ENCODE results near the gene ABCG1. TPM values are rescaled to one million over a fixed set of nuclear protein-coding genes. Genes with fewer than 3 reads are reported as not detected.

ABCG1 gene
- total and polyA plus RNA-seq, 4 donors: 11.5 to 65.0 (median 35.0) TPM

DNA sequence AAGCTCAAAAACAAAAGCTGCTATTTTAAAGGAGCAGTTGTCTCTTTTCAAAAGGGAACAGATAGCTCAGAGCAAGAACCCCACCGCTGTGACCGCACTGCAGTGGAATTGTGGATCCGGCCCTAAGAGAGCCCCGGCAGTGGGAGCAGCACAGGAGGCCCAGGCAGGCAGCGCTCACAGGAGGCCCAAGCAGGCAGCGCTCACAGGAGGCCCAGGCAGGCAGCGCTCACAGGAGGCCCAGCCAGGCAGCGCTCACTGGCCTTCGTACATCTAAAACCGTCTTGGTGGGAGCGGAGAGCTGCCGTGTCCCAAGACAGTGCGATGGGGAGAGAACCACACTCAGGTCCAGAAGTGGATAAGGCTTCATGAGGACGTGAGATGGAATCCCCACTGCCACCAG lies 92.2 kb downstream of the ABCG1 start:
- no peak overlapping the region for H3K9ac ChIP-seq (ENCODE audit: insufficient read depth in 1 of 2, low read length in 2 of 2)
- WGBS, 2 donors: 93 to 94% methylated on average over 14 of the region's 14 CpGs
- TF ChIP-seq, protein P1, sequence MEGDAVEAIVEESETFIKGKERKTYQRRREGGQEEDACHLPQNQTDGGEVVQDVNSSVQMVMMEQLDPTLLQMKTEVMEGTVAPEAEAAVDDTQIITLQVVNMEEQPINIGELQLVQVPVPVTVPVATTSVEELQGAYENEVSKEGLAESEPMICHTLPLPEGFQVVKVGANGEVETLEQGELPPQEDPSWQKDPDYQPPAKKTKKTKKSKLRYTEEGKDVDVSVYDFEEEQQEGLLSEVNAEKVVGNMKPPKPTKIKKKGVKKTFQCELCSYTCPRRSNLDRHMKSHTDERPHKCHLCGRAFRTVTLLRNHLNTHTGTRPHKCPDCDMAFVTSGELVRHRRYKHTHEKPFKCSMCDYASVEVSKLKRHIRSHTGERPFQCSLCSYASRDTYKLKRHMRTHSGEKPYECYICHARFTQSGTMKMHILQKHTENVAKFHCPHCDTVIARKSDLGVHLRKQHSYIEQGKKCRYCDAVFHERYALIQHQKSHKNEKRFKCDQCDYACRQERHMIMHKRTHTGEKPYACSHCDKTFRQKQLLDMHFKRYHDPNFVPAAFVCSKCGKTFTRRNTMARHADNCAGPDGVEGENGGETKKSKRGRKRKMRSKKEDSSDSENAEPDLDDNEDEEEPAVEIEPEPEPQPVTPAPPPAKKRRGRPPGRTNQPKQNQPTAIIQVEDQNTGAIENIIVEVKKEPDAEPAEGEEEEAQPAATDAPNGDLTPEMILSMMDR (IDR thresholded peaks at IDR 0.05; ENCODE audit: control extremely low read depth, extremely low read depth): no peak
- no peak for ATAC-seq (ENCODE audit: insufficient read depth, low FRiP score)
- no peak overlapping the region for H3K27ac ChIP-seq (ENCODE audit: low read depth in 1 of 2, low read length in 1 of 2)
- no peaks in the 10 kb centered on the region for H3K9me3 ChIP-seq (ENCODE audit: control insufficient read depth in 4 of 4, insufficient read depth in 3 of 4, low read length in 3 of 4)
- peaks cover 0 to 21% (median 4%) of the 10 kb centered on the region in 5 donors for H3K4me1 ChIP-seq (ENCODE audit: control insufficient read depth in 5 of 5, insufficient read depth in 5 of 5, low read length in 5 of 5)
- H3K4me3 ChIP-seq: no peak overlapping the region
- DNase-seq: no peak
- no peaks in the 10 kb centered on the region for H3K27me3 ChIP-seq (ENCODE audit: control insufficient read depth in 3 of 3, insufficient read depth in 3 of 3, low read length in 2 of 3)
- H3K36me3 ChIP-seq (ENCODE audit: control insufficient read depth in 4 of 4, insufficient read depth in 4 of 4, low read length in 4 of 4): no peaks in the 10 kb centered on the region

DNA sequence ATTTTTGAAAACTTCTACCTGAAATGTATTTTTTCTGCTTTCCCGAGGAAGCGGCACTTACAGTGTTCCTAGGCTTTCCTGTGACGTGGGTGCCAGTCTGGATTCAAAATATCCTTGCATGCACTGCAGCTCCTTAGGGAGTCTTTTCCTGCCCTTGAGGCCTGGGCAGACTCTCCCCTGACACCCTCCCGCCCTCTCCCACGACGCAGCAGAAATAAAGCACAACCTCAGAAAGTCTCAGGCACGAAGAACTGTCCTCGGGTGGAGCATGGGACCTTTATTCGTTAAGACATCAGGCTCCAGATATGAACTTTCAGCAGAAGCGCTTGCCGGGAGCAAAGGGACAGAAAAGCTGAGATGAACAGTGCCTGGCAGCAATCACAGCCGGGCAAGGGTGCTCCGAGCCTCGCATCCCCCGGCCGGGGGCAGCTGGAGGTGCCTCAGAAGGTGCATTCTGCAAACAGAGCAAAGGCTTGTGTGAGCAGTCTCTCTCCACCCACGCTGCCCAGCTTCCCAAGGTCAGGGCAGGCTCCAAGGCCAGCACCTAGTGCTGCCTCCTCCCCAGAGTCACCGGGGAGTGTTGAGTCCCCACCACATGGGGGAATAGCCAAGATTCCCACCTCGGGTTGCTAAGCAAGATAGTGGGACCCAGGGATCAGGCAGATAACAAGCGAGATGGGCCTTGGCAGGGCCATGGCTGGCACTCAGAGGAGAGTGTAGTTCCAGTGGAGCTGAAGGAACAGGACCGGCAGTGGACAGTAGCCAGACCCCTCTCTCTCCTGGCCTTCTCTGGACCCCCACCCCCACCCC lies 93.1 kb downstream of the ABCG1 start:
- 90 to 91% methylated on average over 21 of the region's 21 CpGs for WGBS, 2 donors
- H3K9ac ChIP-seq (ENCODE audit: insufficient read depth in 1 of 2, low read length in 2 of 2): no peak overlapping the region
- peaks cover 0 to 21% (median 4%) of the 10 kb centered on the region in 5 donors for H3K4me1 ChIP-seq (ENCODE audit: control insufficient read depth in 5 of 5, insufficient read depth in 5 of 5, low read length in 5 of 5)
- TF ChIP-seq, protein P1 (IDR thresholded peaks at IDR 0.05; ENCODE audit: control extremely low read depth, extremely low read depth): no peak
- H3K27me3 ChIP-seq (ENCODE audit: control insufficient read depth in 3 of 3, insufficient read depth in 3 of 3, low read length in 2 of 3): no peaks in the 10 kb centered on the region
- H3K36me3 ChIP-seq (ENCODE audit: control insufficient read depth in 4 of 4, insufficient read depth in 4 of 4, low read length in 4 of 4): no peaks in the 10 kb centered on the region
- ATAC-seq (ENCODE audit: insufficient read depth, low FRiP score) (no peak), DNase-seq (no peak)
- H3K27ac ChIP-seq (ENCODE audit: low read depth in 1 of 2, low read length in 1 of 2): no peak overlapping the region
- H3K4me3 ChIP-seq: no peak overlapping the region
- H3K9me3 ChIP-seq (ENCODE audit: control insufficient read depth in 4 of 4, insufficient read depth in 3 of 4, low read length in 3 of 4): no peaks in the 10 kb centered on the region

DNA sequence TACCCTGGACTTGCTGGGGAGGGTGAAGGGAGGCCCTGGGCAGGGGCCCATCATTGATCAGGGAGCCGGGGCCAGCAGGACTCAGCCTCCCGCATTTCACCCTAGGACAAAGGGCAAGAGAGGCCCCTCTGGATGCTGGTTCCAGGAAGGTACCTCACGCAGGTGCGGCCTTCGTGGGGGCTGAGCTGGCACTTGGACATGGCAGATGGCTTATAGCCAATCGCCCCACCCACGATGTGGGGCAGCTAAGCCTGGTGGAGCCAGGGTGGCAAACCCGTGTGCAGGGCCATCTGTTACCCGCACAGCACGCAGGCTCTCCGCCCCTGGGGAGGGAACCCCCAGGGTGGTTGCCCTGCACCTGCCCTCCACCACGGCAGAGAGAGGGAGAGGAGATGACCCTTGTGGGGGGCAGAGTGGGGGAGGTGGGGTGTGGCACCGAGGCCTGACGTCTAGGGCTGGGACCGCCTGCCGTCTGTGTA lies 93.7 kb downstream of the ABCG1 start:
- WGBS, 2 donors: 88 to 89% methylated on average over 16 of the region's 16 CpGs

More for the DNA sequence above, 93.7 kb downstream of the ABCG1 start:
- Histone ChIP-seq H3K4me3 (no peak overlapping the region), H3K36me3 (ENCODE audit: control insufficient read depth in 4 of 4, insufficient read depth in 4 of 4, low read length in 4 of 4) (no peaks in the 10 kb centered on the region), H3K27me3 (ENCODE audit: control insufficient read depth in 3 of 3, insufficient read depth in 3 of 3, low read length in 2 of 3) (no peaks in the 10 kb centered on the region), H3K4me1 (ENCODE audit: control insufficient read depth in 5 of 5, insufficient read depth in 5 of 5, low read length in 5 of 5) (peaks cover 0 to 21% (median 4%) of the 10 kb centered on the region in 5 donors), H3K9ac (ENCODE audit: insufficient read depth in 1 of 2, low read length in 2 of 2) (no peak overlapping the region), H3K27ac (ENCODE audit: low read depth in 1 of 2, low read length in 1 of 2) (no peak overlapping the region), H3K9me3 (ENCODE audit: control insufficient read depth in 4 of 4, insufficient read depth in 3 of 4, low read length in 3 of 4) (no peaks in the 10 kb centered on the region)
- ATAC-seq (ENCODE audit: insufficient read depth, low FRiP score) (no peak), DNase-seq (no peak)
- TF ChIP-seq, protein P1 (IDR thresholded peaks at IDR 0.05; ENCODE audit: control extremely low read depth, extremely low read depth): no peak
